ES-I3 (cell line): ENCODE measurements around the gene SERTAD1.
"Not testable (repeated sequence)": the region's sequence is repeated elsewhere in the genome, so short reads cannot be mapped to it uniquely, and the experiment has no call there.

Experiments used
- H3K36me3 ChIP-seq: 2 replicates; pipeline ENCODE4 v1.6.1; 2013; ENCODE audit warnings: mild to moderate bottlenecking, low read length, control low read depth, moderate library complexity; ENCODE audit not compliant: insufficient read depth
- H3K4me1 ChIP-seq: 2 replicates; pipeline ENCODE4 v1.6.1; 2013; ENCODE audit warnings: mild to moderate bottlenecking, control low read depth, low read length; ENCODE audit not compliant: insufficient read depth
- H3K9ac ChIP-seq: 2 replicates; pipeline ENCODE4 v1.6.1; 2013; ENCODE audit warnings: low read depth, mild to moderate bottlenecking, low read length, moderate library complexity
- H3K9me3 ChIP-seq: 2 replicates; pipeline ENCODE4 v1.6.1; 2013; ENCODE audit warnings: mild to moderate bottlenecking, low read length, moderate library complexity; ENCODE audit not compliant: control insufficient read depth, insufficient read depth

SERTAD1 gene

GRCh38 chr19:40443131-40443999 lies 17.6 kb upstream of the SERTAD1 start:
- Histone ChIP-seq H3K4me1 (peaks cover 15% of the 10 kb centered on the region), H3K9me3 (no peaks in the 10 kb centered on the region), H3K36me3 (peaks cover 16% of the 10 kb centered on the region; the same call in 1 of the 2 replicates), H3K9ac (peak overlapping the region; percentile 99)

- Histone ChIP-seq H3K9ac (peak overlapping the region; percentile 62; the same call in 1 of the 2 replicates), H3K9me3 (no peaks in the 10 kb centered on the region), H3K36me3 (peaks cover 16% of the 10 kb centered on the region; the same call in 1 of the 2 replicates), H3K4me1 (peaks cover 15% of the 10 kb centered on the region)
These were observed 16.7 kb upstream of the SERTAD1 start for GRCh38 chr19:40442328-40443130.

DNA sequence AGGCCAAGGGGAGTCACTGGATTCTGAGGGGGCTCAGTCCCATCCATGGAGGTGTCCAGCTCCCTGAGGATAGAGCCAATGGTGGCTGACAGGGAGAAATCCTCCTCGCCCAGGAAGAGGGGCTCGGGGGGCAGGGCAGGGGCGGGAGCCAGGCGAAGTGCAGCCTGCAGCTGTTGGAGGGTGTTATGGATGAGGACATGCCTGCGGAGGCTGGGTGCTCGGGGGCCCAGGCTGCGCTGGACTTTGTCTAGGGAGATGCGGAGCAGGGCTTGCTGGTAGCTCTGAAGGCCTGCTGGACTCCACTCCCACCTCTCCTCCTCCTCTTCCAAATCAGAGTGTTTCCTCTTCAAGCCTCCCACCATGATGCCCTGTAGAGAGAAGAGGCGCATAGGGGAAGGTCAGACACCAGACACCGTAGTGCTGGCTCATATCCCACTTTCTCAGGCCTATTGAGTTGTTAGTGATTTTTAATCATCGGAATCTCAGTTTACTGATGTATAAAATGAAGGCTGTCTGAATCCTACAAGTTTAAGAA lies 16.0 kb upstream of the SERTAD1 start:
- Histone ChIP-seq H3K9ac (no peak overlapping the region), H3K4me1 (peaks cover 15% of the 10 kb centered on the region), H3K9me3 (no peaks in the 10 kb centered on the region), H3K36me3 (peaks cover 16% of the 10 kb centered on the region; the same call in 1 of the 2 replicates)

- Histone ChIP-seq H3K4me1 (peaks cover 13% of the 10 kb centered on the region), H3K9ac (no peak overlapping the region), H3K9me3 (no peaks in the 10 kb centered on the region), H3K36me3 (peaks cover 16% of the 10 kb centered on the region; the same call in 1 of the 2 replicates)
These were observed 12.5 kb upstream of the SERTAD1 start for GRCh38 chr19:40438284-40438683.

DNA sequence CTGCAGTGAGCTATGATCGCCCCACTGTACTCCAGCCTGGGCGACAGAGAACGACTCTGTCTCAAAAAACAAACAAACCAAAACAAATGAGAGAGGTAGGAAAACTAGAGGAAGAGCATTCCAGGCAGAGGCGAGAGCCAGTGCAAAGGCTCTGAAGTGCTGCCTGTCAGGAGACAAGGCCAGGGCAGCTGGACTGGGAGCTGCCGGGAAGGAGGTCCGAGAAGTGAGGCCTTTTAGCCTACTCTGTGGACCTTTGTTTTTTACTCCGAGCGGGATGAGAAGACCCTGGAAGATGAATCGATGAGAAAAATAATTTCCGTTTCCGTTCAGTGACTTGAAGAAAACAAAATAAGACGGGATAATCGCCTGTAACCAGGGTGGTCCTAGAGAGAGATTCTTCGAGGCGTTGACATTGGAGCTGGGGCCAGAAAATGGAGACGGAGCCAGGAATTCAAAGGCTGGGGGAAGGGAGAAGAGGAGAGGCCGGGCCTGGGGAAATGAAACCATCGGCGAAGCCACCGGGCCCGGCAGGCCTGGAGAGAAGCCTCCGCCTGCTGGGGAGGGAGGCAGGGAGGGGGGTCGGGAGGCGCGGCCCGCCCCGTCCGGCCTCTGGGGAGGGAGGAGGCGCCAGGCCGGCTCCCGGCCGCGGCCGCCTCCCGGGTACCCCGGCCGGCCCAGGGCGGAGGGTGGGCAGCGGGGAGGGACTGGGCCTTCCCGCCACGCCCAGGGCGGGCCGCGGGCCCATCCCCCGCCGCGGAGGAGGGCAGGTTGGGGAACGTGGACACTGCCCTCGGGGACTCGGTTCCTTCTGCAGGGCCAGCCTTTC lies 7.8 kb upstream of the SERTAD1 start:
- Histone ChIP-seq H3K9ac (peak overlapping the region; percentile 69), H3K36me3 (no peaks in the 10 kb centered on the region), H3K4me1 (peaks cover 5% of the 10 kb centered on the region; the same call in 1 of the 2 replicates), H3K9me3 (no peaks in the 10 kb centered on the region)

DNA sequence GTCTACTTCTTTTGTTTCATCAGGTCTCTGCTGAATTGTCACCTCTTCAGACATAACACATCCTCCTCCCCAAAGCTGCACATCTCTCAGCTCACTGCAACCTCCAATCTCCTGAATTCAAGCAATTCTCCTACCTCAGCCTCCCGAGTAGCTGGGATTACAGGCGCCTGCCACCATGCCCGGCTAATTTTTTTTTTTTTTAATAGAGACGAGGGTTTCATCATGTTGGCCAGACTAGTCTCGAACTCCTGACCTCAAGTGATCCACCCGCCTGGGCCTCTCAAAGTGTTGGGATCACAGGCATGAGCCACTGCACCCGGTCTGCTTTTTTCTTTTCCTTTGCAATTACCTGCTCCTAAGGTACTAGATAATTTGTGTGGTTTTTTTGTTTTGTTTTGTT lies 7.0 kb upstream of the SERTAD1 start:
- not testable (repeated sequence) for H3K9ac ChIP-seq, H3K4me1 ChIP-seq, H3K9me3 ChIP-seq, H3K36me3 ChIP-seq

DNA sequence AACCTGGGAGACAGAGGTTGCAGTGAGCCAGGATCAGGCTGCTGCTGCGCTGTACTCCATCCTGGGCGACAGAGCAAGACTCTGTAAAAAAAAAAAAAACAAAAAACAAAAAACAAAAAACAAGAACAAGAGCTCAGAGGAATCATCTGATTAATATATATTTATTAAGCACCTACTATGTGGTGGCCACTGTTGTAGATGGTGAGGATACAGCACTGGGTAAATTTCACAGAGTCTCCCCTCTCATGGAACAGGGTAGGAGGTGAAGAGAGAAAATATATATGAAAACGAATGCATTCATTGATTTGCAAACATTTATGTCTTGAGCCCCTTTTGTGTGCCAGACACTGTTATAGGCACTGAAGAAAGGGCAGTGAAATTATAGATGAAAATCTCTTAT lies 5.9 kb upstream of the SERTAD1 start:
- H3K9ac ChIP-seq, result no peak overlapping the region
- peaks cover 5% of the 10 kb centered on the region; the same call in 1 of the 2 replicates for H3K4me1 ChIP-seq
- no peaks in the 10 kb centered on the region for H3K36me3 ChIP-seq
- H3K9me3 ChIP-seq, result no peaks in the 10 kb centered on the region

DNA sequence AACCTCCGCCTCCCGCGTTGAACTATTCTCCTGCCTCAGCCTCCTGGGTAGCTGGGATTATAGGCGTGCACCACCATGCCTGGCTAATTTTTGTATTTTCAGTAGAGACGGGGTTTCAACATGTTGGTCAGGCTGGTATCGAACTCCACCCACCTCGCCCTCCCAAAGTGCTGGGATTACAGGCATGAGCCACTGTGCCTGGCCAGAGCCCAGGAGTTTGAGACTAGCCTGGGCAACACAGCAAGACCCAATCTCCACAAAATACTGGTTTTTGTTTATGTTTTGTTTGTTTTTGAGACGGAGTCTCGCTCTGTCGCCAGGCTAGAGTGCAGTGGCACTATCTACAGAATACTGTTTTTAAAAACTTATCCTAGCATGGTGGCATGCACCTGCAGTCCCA lies 4.5 kb upstream of the SERTAD1 start:
- H3K36me3 ChIP-seq, H3K4me1 ChIP-seq, H3K9me3 ChIP-seq, H3K9ac ChIP-seq: not testable (repeated sequence)

DNA sequence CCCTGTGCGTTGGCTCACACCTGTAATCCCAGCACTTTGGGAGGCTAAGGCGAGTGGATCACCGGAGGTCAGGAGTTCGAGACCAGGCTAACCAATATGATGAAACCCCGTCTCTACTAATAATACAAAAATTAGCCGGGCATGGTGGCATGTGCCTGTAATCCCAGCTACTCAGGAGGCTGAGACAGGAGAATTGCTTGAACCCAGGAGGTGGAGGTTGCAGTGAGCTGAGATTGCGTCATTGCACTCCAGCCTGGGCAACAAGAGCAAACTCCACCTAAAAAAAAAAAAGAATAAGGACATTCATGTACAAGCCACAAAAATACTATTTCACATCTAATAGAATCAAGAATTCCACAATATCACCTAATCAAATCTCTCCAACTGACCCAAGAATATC lies 2.4 kb upstream of the SERTAD1 start:
- H3K4me1 ChIP-seq, H3K9me3 ChIP-seq, H3K36me3 ChIP-seq, H3K9ac ChIP-seq: not testable (repeated sequence)

DNA sequence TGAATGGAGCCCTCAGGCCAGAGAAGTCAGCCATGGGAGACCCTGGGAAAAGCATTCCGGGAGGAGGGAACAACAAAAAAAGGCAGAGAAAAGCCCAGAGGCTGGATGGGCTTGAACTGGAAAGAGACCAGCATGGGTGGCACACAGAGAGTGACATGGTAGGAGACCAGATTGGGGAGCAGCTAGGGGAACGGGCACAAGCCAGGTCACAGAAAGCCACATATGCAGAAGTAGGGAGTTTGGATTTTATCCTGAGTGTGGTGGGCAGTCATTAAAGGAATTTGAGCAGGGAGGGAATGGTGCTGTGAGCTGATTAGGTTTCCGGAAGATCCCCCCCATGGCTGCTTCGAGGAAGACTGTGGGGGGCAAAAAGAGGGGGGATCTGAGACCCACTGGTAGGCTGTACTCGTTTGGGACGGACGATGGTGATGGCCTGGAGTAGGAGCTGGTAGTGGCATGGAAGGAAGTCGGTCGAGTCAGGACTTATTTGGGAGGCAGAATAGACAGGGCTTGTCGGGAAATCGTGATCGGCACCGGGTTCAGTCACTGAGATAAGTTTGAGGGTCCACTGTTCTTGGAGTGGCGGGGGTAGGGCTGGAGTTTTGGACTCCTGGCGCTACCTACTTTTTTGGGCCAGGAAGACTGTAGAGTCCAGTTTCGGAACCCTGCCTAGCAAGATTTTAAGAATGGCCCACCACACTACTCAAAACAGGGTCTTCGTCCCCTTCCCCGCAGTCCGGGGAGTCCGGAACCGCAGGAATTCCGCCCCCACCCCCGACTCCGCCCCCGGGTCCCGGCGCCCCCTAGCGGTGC lies 949 bp downstream of the SERTAD1 start:
- H3K36me3 ChIP-seq, result no peaks in the 10 kb centered on the region
- peak overlapping the region; percentile 78 for H3K9ac ChIP-seq
- H3K4me1 ChIP-seq, result no peaks in the 10 kb centered on the region; the same call in 1 of the 2 replicates
- H3K9me3 ChIP-seq, result no peaks in the 10 kb centered on the region

DNA sequence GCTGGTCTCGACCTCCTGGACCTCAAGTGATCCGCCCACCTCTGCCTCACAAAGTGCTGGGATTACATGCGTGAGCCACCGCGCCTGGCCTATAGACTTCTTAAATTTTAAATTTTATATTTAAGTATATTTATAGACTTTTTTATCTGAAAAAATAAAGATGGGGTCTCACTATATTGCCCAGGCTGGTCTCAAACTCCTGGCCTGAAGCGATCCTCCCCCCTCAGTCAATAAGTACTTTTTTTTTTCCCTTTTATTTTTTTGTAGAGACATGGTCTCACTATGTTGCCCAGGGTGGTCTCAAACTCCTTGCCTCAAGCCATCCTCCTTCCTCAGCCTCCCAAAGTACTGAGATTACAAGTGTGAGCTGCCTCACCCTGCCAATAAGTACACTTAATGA lies 1.9 kb downstream of the SERTAD1 start:
- Histone ChIP-seq H3K9me3 (no peaks in the 10 kb centered on the region), H3K36me3 (no peaks in the 10 kb centered on the region), H3K9ac (no peak overlapping the region), H3K4me1 (no peaks in the 10 kb centered on the region; the same call in 1 of the 2 replicates)

DNA sequence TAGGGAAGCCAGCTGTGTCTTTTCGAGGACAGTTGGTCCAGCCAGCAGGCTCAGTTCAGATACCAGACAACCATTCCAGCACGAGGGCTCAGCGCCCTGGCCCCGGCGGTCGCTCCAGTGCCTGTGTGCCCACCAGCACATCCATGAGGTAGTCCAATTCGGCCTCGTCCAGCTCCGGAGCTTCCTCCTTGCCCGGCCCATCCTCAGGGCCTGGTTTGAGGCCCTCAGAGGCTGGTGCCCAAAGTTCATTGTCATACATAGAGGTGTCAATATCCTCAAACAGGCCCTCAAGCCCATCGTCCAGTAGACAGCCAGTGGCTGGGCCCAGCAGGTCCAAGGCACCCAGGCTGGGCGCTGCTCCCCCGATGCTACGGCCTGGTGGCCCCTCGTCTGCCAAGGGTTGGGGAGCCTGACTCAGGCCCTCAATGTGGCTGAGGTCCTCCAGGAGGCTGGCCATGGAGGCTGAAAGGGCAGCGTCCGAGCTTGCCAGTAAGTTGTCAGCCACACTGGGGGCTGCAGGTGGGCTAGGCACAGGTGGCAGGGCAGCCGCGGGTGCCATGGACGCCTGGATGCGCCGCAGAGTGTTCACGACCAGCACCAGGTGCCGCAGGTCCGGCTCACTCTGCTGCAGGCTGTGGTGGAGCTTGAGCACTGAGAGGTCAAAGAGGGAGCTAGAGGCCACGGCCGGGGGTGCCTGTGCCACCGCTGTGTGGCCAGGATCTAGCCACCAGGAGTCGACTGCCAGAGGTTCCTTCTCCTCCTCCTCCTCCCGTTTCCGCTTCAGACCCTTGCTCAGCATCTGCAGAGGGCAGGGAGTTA lies 2.8 kb downstream of the SERTAD1 start:
- Histone ChIP-seq H3K9me3 (no peaks in the 10 kb centered on the region), H3K4me1 (no peaks in the 10 kb centered on the region; the same call in 1 of the 2 replicates), H3K36me3 (no peaks in the 10 kb centered on the region), H3K9ac (no peak overlapping the region)
